Measurements from ENCODE around the gene FCSK.

The FCSK gene

GRCh38 chr16:70523743-70524398 is 69.5 kb downstream of the FCSK start, which contains the start of gene SF3B3 (continued):
- TF ChIP-seq ZNF302 (tag by site-specific recombination; IDR thresholded peaks at IDR 0.05; ENCODE audit: low read depth) = no peak
- no peak for TF ChIP-seq TCF7L2 (IDR thresholded peaks at IDR 0.05; ENCODE audit: borderline replicate concordance, low read depth, low read length)
- TF ChIP-seq ZNF423 (tag by site-specific recombination; IDR thresholded peaks at IDR 0.05) = no peak
- TF ChIP-seq KLF1 (tag by site-specific recombination; IDR thresholded peaks at IDR 0.05) = peak; percentile 12; the same call in 1 of the 2 replicates
- TF ChIP-seq KLF9 (tag by site-specific recombination; IDR thresholded peaks at IDR 0.05; ENCODE audit: low read depth) = peak; percentile 44
- peak; percentile 43; the same call in 1 of the 2 replicates for TF ChIP-seq ZBTB11 (tag by site-specific recombination; conservative IDR thresholded peaks at IDR 0.05; ENCODE audit: low read depth)
- TF ChIP-seq FEZF1 (tag by site-specific recombination; IDR thresholded peaks at IDR 0.05) = no peak
- no peak for TF ChIP-seq ZBTB20 (tag by site-specific recombination; IDR thresholded peaks at IDR 0.05)
- TF ChIP-seq YY1 (tag by site-specific recombination; IDR thresholded peaks at IDR 0.05) = peak; percentile 87
- TF ChIP-seq KLF8 (tag by site-specific recombination; IDR thresholded peaks at IDR 0.05) = 0 out of 2 replicates have a peak, but pooled peaks have one; percentile 29
- TF ChIP-seq KLF16 (tag by site-specific recombination; IDR thresholded peaks at IDR 0.05) = 0 out of 2 replicates have a peak, but pooled peaks have one; percentile 15
- peak; percentile 56 for TF ChIP-seq ZNF561 (tag by site-specific recombination; IDR thresholded peaks at IDR 0.05; ENCODE audit: borderline replicate concordance)
- TF ChIP-seq SP7 (tag by site-specific recombination; IDR thresholded peaks at IDR 0.05) = peak; percentile 38; the same call in 1 of the 2 replicates
- peak; percentile 76 for TF ChIP-seq YY2 (tag by site-specific recombination; IDR thresholded peaks at IDR 0.05)
- peak; percentile 62; the same call in 1 of the 2 replicates for TF ChIP-seq ZBTB10 (tag by site-specific recombination; IDR thresholded peaks at IDR 0.05)
- TF ChIP-seq ZNF221 (tag by site-specific recombination; IDR thresholded peaks at IDR 0.05; ENCODE audit: borderline replicate concordance) = no peak
- no peak for TF ChIP-seq ZNF791 (tag by site-specific recombination; IDR thresholded peaks at IDR 0.05)
- 0 out of 2 replicates have a peak, but pooled peaks have one; percentile 35 for TF ChIP-seq ZNF394 (tag by site-specific recombination; IDR thresholded peaks at IDR 0.05; ENCODE audit: borderline replicate concordance)
- no peak for TF ChIP-seq ZNF19 (tag by site-specific recombination; IDR thresholded peaks at IDR 0.05; ENCODE audit: low read depth)
- peak; percentile 21; the same call in 1 of the 2 replicates for TF ChIP-seq ZNF501 (tag by site-specific recombination; IDR thresholded peaks at IDR 0.05)
- TF ChIP-seq ZFP41 (tag by site-specific recombination; IDR thresholded peaks at IDR 0.05; ENCODE audit: borderline replicate concordance) = no peak
- no peak for TF ChIP-seq INSM2 (tag by site-specific recombination; IDR thresholded peaks at IDR 0.05)
- TF ChIP-seq KLF10 (tag by site-specific recombination; IDR thresholded peaks at IDR 0.05) = 0 out of 2 replicates have a peak, but pooled peaks have one; percentile 7
- TF ChIP-seq ZNF311 (tag by site-specific recombination; IDR thresholded peaks at IDR 0.05; ENCODE audit: borderline replicate concordance) = no peak
- TF ChIP-seq ZNF391 (tag by site-specific recombination; IDR thresholded peaks at IDR 0.05; ENCODE audit: borderline replicate concordance, low read depth) = peak; percentile 37; the same call in 1 of the 2 replicates
- TF ChIP-seq ZBTB49 (tag by site-specific recombination; IDR thresholded peaks at IDR 0.05; ENCODE audit: low read depth) = no peak
- peak; percentile 63 for TF ChIP-seq PATZ1 (tag by site-specific recombination; IDR thresholded peaks at IDR 0.05)

Measured in HEK293 (cell line).